Peyer's patch (tissue), 4 donors: ENCODE measurements around the gene VWA7.
A peak's percentile ranks its signal among the peaks of the same experiment; 100 is the strongest.

Experiments used
- POLR2A ChIP-seq, 2 donors: fragments of 450-650 bp; IDR thresholded peaks; one replicate each; pipeline ENCODE4 v1.5.1; 2017; ENCODE audit warnings: antibody characterized with exemption in 2 of 2, mild to moderate bottlenecking in 2 of 2, moderate library complexity in 2 of 2
- TF ChIP-seq, protein P1 (sequence below), 6 experiments: fragments of 450-650 bp in 4 of 6; fragments of 200-600 bp in 2 of 6; sonication (generic) in 1 of 6; IDR thresholded peaks; one replicate each; pipeline ENCODE4 v1.5.1; 2017 to 2019; ENCODE audit warnings: antibody characterized with exemption in 6 of 6, mild to moderate bottlenecking in 3 of 6, moderate library complexity in 1 of 6

DNA sequence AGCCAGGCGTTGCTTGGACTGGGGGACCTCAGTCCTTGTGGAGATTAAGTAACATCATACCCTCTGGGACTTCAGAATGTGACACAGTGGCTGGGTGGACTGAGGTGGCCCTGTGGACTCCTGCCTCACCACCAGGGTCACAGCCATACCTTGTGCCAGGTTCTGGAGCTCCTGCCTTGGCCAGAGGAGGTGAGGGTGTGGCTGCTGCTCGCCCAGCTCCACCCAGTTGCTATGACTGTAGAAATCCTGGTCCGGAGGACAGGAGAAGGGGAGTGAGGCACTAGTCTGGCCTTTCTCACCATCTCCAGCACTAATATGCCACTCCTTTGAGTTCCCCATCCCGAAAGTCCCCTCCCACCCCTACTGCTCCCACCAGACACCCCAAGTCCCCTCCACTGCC lies 1.9 kb downstream of the VWA7 start:
- TF ChIP-seq POLR2A (IDR thresholded peaks at IDR 0.05), result peak in 1 of 2 donors; percentile 30
- TF ChIP-seq, protein P1, sequence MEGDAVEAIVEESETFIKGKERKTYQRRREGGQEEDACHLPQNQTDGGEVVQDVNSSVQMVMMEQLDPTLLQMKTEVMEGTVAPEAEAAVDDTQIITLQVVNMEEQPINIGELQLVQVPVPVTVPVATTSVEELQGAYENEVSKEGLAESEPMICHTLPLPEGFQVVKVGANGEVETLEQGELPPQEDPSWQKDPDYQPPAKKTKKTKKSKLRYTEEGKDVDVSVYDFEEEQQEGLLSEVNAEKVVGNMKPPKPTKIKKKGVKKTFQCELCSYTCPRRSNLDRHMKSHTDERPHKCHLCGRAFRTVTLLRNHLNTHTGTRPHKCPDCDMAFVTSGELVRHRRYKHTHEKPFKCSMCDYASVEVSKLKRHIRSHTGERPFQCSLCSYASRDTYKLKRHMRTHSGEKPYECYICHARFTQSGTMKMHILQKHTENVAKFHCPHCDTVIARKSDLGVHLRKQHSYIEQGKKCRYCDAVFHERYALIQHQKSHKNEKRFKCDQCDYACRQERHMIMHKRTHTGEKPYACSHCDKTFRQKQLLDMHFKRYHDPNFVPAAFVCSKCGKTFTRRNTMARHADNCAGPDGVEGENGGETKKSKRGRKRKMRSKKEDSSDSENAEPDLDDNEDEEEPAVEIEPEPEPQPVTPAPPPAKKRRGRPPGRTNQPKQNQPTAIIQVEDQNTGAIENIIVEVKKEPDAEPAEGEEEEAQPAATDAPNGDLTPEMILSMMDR (IDR thresholded peaks at IDR 0.05), result peak in 3 of 6 experiments; percentile 49 to 57 (median 56)
